HEK293T (cell line): ENCODE data around the gene PTPRG.

Experiments
- CTCF ChIA-PET: fragments of 350-600 bp; formaldehyde crosslinking; extraction: SDS; loops from one replicate; lab custom pipeline; 2021; ENCODE audit warnings: antibody characterized with exemption, inconsistent platforms; lab: Yijun Ruan, JAX
- POLR2A ChIA-PET: fragments of 350-600 bp; formaldehyde crosslinking; extraction: SDS; loops from one replicate; lab custom pipeline; 2020; ENCODE audit warnings: antibody characterized with exemption, inconsistent platforms; lab: Yijun Ruan, JAX
- DNase-seq: peaks from one replicate; pipeline ENCODE4 v3.0.0; 2012; ENCODE audit warnings: mixed read lengths; ENCODE audit errors: extremely low spot score
- ARNT ChIP-seq: fragments of 450-650 bp; IDR thresholded peaks from 2 replicates; pipeline ENCODE4 v1.6.1; 2017; ENCODE audit warnings: mild to moderate bottlenecking
- BHLHE40 ChIP-seq: fragments of 450-650 bp; IDR thresholded peaks from 2 replicates; pipeline ENCODE4 v1.6.1; 2016; ENCODE audit warnings: mild to moderate bottlenecking, moderate library complexity, borderline replicate concordance
- CTBP1 ChIP-seq: fragments of 450-650 bp; IDR thresholded peaks from 2 replicates; pipeline ENCODE4 v1.6.1; 2016; ENCODE audit warnings: borderline replicate concordance
- ELF4 ChIP-seq: fragments of 450-650 bp; IDR thresholded peaks from 2 replicates; pipeline ENCODE4 v1.6.1; 2017; ENCODE audit warnings: antibody characterized with exemption
- FOXA1 ChIP-seq: fragments of 450-650 bp; IDR thresholded peaks from 2 replicates; pipeline ENCODE4 v1.6.1; 2016; ENCODE audit warnings: mild to moderate bottlenecking
- FOXK2 ChIP-seq: fragments of 450-650 bp; IDR thresholded peaks from 2 replicates; pipeline ENCODE4 v1.6.1; 2016; ENCODE audit warnings: mild to moderate bottlenecking
- FOXM1 ChIP-seq: fragments of 450-650 bp; IDR thresholded peaks from 2 replicates; pipeline ENCODE4 v1.6.1; 2017; ENCODE audit warnings: mild to moderate bottlenecking, borderline replicate concordance
- HDGF ChIP-seq: fragments of 450-650 bp; IDR thresholded peaks from 2 replicates; pipeline ENCODE4 v1.6.1; 2017; ENCODE audit warnings: antibody characterized with exemption, borderline replicate concordance
- L3MBTL2 ChIP-seq: fragments of 450-650 bp; conservative IDR thresholded peaks from 2 replicates; pipeline ENCODE4 v1.6.1; 2016; ENCODE audit warnings: mild to moderate bottlenecking
- LEF1 ChIP-seq: fragments of 450-650 bp; IDR thresholded peaks from 2 replicates; pipeline ENCODE4 v1.6.1; 2017; ENCODE audit warnings: mild to moderate bottlenecking, borderline replicate concordance
- NFRKB ChIP-seq: fragments of 450-650 bp; IDR thresholded peaks from 2 replicates; pipeline ENCODE4 v1.6.1; 2016; ENCODE audit warnings: mild to moderate bottlenecking, moderate library complexity
- SP1 ChIP-seq: fragments of 450-650 bp; IDR thresholded peaks from 2 replicates; pipeline ENCODE4 v1.6.1; 2017
- SUZ12 ChIP-seq: fragments of 450-650 bp; IDR thresholded peaks from 2 replicates; pipeline ENCODE4 v1.6.1; 2016; ENCODE audit warnings: mild to moderate bottlenecking
- TARDBP ChIP-seq: fragments of 450-650 bp; IDR thresholded peaks from 2 replicates; pipeline ENCODE4 v1.6.1; 2016
- ZNF384 ChIP-seq: fragments of 450-650 bp; IDR thresholded peaks from 2 replicates; pipeline ENCODE4 v1.6.1; 2016
- TF ChIP-seq, protein P1 (sequence below): fragments of 450-650 bp; IDR thresholded peaks from 2 replicates; pipeline ENCODE4 v1.6.1; 2016

Gene PTPRG

DNA sequence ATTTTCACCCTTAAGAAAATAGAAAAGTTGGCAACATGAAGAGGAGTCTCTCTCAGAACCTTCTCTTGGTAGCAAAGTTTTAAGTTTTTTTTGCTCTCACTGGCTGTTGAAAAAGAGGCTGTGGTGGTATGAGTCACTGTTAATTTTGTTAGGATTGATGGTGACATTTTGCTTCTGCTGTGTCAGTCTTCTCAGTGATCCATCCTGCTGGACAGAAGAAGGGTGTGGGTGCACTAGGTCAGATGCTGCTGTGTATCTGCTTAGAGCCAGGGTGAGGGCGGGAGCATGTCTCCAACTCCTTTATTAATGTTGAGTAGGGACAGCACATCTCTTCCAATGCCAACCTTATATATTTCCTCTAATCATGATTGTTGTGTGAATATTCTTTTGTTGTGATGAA is 442.5 kb downstream of the PTPRG start:
- TF ChIP-seq ZNF384 (no peak), ELF4 (no peak), FOXK2 (no peak)
- POLR2A ChIA-PET: no interaction called here
- CTCF ChIA-PET: no interaction called here
- no peak for DNase-seq

DNA sequence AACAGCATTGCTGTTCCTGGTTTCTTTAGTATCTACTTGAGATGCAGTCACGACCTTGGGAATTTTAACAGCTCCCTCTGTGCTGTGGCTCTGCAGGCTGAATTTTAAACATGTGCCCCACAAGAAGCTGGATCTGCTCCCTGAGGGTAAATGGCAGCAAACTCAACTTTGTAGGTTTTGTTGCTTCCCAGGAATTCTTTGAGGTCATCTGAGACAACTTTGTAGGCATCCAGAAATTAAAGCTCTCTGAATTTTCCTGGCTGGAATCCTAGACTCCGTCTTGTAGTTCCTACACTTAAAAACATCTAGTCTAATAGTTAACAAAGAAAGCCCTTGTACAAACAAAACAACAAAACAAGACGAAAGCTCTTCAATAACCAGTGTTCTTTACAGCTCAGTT is 445.7 kb downstream of the PTPRG start:
- TF ChIP-seq, protein P1, sequence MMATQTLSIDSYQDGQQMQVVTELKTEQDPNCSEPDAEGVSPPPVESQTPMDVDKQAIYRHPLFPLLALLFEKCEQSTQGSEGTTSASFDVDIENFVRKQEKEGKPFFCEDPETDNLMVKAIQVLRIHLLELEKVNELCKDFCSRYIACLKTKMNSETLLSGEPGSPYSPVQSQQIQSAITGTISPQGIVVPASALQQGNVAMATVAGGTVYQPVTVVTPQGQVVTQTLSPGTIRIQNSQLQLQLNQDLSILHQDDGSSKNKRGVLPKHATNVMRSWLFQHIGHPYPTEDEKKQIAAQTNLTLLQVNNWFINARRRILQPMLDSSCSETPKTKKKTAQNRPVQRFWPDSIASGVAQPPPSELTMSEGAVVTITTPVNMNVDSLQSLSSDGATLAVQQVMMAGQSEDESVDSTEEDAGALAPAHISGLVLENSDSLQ: no peak
- TF ChIP-seq BHLHE40 (no peak), CTBP1 (no peak), ZNF384 (no peak), FOXK2 (no peak), SUZ12 (no peak), FOXM1 (no peak), FOXA1 (no peak), LEF1 (no peak), NFRKB (no peak), SP1 (no peak)
- POLR2A ChIA-PET: no interaction called here
- no peak for DNase-seq
- CTCF ChIA-PET: no interaction called here

DNA sequence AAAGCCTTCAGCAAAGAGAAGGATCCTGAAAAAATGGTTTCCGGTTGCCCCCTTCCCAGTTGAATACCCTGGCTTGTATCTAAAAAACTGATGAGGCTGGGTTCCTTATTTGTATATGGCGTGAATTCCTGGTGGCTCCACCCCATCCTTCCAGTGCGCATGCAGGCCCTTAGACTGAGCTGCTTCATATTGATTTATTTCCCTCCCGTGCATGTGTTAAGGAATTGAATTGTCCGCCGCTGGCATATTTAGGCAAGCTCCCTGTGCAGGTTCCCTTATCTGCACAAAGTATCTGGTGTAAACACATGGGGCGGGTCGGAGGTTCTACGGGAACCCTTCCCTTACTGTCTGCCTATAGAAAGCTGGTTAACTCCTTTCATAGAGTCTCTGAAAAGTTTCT is 449.6 kb downstream of the PTPRG start:
- no peak for TF ChIP-seq ZNF384
- TF ChIP-seq FOXM1: no peak
- no peak for TF ChIP-seq NFRKB
- no peak for TF ChIP-seq TARDBP
- CTCF ChIA-PET: no interaction called here
- no peak for DNase-seq
- POLR2A ChIA-PET: no interaction called here

DNA sequence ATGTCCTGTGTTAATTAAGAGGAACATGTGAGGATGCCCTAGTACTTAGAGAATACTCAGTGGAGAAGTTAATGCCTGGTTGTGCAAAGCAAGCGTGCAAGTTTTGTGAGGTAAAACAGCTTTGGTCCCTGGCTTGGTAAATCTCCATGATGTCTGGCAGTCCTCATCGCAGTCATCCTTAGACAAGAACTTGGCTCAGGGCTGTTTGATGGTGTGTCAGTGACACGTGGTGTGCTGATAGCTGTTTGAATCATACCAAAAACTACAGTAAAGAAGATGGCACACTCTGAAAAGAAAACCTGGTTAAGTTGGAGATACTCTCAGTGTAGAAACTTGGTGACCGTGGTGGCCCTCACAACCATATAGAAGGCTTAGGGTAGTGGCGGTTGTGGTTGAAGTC is 450.3 kb downstream of the PTPRG start:
- ChIA-PET POLR2A (no interaction called here), CTCF (no interaction called here)
- TF ChIP-seq TARDBP (no peak), FOXA1 (no peak), ZNF384 (no peak), L3MBTL2 (no peak), CTBP1 (no peak), FOXM1 (no peak), FOXK2 (no peak), SP1 (no peak), HDGF (no peak), SUZ12 (no peak), BHLHE40 (no peak), LEF1 (no peak)
- TF ChIP-seq, protein P1: no peak
- no peak for DNase-seq

DNA sequence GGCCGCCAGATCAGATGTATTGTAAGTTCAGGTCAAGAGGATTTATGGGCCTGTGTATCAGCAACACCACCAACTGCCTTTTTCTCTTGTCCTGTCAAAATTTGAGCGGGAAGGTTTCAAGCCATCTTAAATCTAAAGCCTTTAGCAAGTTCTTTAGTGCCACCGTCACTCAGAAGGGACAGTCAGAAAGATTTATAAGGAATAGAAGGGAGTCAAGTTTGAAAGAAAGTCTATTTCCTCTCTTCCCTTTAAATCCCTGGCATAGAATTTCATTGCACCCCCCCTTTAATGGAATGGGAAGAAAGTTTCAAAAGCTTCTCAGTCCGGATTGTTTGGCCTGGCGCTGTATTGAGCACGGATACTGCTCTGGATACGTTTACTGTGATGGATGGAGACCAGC is 452.6 kb downstream of the PTPRG start:
- POLR2A ChIA-PET: no interaction called here
- no peak for DNase-seq
- CTCF ChIA-PET: interaction anchor here (0.6 to 0.7 kb wide), 2 partner anchors 37 to 190 kb away, joined by 3 to 4 read pairs; no protein-coding TSS in a partner anchor
- TF ChIP-seq TARDBP: no peak

DNA sequence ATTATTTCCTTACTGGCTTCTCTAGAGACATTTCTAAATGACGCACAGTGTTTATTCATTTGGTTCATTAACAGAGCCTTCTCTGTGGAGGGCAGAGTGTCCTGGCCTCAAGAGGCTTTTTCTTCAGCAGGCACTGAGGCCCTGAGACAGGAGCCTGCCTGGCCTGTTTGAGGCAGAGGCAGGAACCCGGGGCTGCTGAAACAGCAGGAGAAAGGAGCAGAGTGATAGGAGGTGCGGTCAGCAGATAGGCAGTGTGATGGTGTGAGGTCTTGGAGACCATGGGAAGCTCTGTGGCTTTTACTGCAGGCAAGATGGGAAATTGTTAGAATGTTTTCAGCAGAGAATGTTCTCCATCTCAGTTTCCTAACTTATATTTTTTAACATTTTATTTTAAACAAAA is 453.7 kb downstream of the PTPRG start:
- POLR2A ChIA-PET: no interaction called here
- DNase-seq: no peak
- TF ChIP-seq TARDBP: no peak
- TF ChIP-seq FOXK2: no peak
- no peak for TF ChIP-seq FOXA1
- TF ChIP-seq HDGF: no peak
- no peak for TF ChIP-seq FOXM1
- no peak for TF ChIP-seq L3MBTL2
- TF ChIP-seq ELF4: no peak
- CTCF ChIA-PET: no interaction called here

DNA sequence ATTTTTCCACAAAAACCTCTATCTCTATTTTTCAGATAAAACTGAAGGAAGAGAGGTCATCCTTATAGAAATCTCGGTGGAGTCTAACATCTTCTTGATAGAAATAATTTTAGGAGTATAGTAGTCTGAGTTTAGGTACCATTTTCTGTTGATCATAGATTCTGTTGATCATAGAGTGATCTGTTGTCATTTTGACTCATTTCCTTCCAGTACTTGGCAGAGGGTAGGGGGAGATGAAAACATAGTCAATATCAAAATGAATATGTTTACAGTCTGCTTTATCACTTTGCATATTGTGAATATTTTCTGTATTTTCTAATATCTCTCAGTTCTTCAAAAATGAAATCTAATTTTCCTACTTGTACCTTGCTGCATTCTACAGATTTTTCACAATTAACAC is 458.5 kb downstream of the PTPRG start:
- no peak for DNase-seq
- CTCF ChIA-PET: no interaction called here
- TF ChIP-seq L3MBTL2: no peak
- TF ChIP-seq SP1: no peak
- no peak for TF ChIP-seq FOXA1
- POLR2A ChIA-PET: no interaction called here

DNA sequence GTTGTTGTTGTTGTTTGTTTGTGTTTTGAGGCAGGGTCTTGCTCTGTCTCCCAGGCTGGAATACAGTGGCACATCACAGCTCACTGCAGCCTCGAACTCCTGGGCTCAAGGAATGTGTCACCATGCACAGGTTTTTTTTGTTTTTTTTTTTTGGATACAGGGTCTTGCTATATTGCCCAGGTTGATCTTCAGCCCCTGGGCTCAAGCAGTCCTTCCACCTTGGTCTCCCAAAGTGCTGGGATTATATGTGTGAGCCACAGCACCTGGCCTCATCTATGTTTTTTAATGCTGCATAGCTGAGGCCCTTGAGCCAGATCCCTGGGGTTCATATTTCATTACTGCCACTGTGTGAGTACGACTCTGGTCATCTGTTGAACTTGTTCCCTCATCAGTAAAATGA is 459.3 kb downstream of the PTPRG start:
- POLR2A ChIA-PET: no interaction called here
- CTCF ChIA-PET: interaction anchor here (0.6 kb wide), 1 partner anchor 105 kb away, joined by 4 read pairs; no protein-coding TSS in a partner anchor
- DNase-seq: no peak
- no peak for TF ChIP-seq FOXM1
- no peak for TF ChIP-seq ZNF384
- TF ChIP-seq BHLHE40: no peak
- no peak for TF ChIP-seq HDGF
- no peak for TF ChIP-seq LEF1
- no peak for TF ChIP-seq CTBP1
- no peak for TF ChIP-seq ARNT
- no peak for TF ChIP-seq ELF4
- no peak for TF ChIP-seq L3MBTL2
- TF ChIP-seq SP1: no peak
- TF ChIP-seq TARDBP: no peak
- no peak for TF ChIP-seq FOXA1
- TF ChIP-seq NFRKB: no peak
- no peak for TF ChIP-seq SUZ12
- TF ChIP-seq, protein P1: no peak
- TF ChIP-seq FOXK2: no peak
